ENCODE measurements around the gene MYDGF. TPM values are rescaled to one million over a fixed set of nuclear protein-coding genes. Genes with fewer than 3 reads are reported as not detected.

MYDGF gene
- total and polyA plus RNA-seq, 9 of the 15 experiments (the other 6 are each of a cell fraction or from before 2014, with no cell fraction given): 4.2 to 141 (median 82.1) TPM

GRCh38 chr19:4638828-4639530, 31.2 kb downstream of the MYDGF start, which contains the start of gene TNFAIP8L1 (continued):
- TF ChIP-seq ZNF518B (CRISPR knock-in tag; IDR thresholded peaks at IDR 0.05) (no peak), ZNF561 (CRISPR knock-in tag; conservative IDR thresholded peaks at IDR 0.05) (no peak), NCOA6 (IDR thresholded peaks at IDR 0.05) (no peak), ZNF124 (CRISPR knock-in tag; IDR thresholded peaks at IDR 0.05) (no peak), CHD1 (IDR thresholded peaks at IDR 0.05; ENCODE audit: low read length) (no peak), ESRRB (CRISPR knock-in tag; IDR thresholded peaks at IDR 0.05; ENCODE audit: borderline replicate concordance) (no peak), TRIM24 (IDR thresholded peaks at IDR 0.05) (peak in 1 of 2 experiments; percentile 63; a peak in 2 of 4 replicates), SAP30 (IDR thresholded peaks at IDR 0.05; ENCODE audit: borderline replicate concordance, insufficient read depth, low read depth, low read length, poor library complexity, severe bottlenecking) (peak; percentile 53), FOXP4 (CRISPR knock-in tag; IDR thresholded peaks at IDR 0.05; ENCODE audit: borderline replicate concordance) (no peak), MTF1 (CRISPR knock-in tag; IDR thresholded peaks at IDR 0.05; ENCODE audit: borderline replicate concordance) (no peak), HMGN3 (IDR thresholded peaks at IDR 0.05; ENCODE audit: borderline replicate concordance, extremely low read depth, insufficient read length, low read depth, low read length) (peak; percentile 59), HDAC8 (tag; IDR thresholded peaks at IDR 0.05) (no peak), CBX8 (IDR thresholded peaks at IDR 0.05; ENCODE audit: borderline replicate concordance, extremely low read depth, low read depth, low read length, poor library complexity, severe bottlenecking) (no peak), HLTF (IDR thresholded peaks at IDR 0.05) (no peak), ASH1L (IDR thresholded peaks at IDR 0.05; ENCODE audit: borderline replicate concordance, low read depth, partially characterized antibody) (peak; percentile 59), ZNF707 (CRISPR knock-in tag; conservative IDR thresholded peaks at IDR 0.05) (no peak), GATA2 (CRISPR knock-in tag; IDR thresholded peaks at IDR 0.05) (peak; percentile 39; the same call in 1 of the 2 replicates), SMARCC2 (IDR thresholded peaks at IDR 0.05; ENCODE audit: low read depth) (no peak), JUNB (CRISPR knock-in tag; conservative IDR thresholded peaks at IDR 0.05) (no peak), USF1 (CRISPR knock-in tag; IDR thresholded peaks at IDR 0.05) (peak; percentile 85), ZNF324 (CRISPR knock-in tag; IDR thresholded peaks at IDR 0.05) (no peak), KHSRP (IDR thresholded peaks at IDR 0.05) (no peak), SNRNP70 (optimal IDR thresholded peaks at IDR 0.05; ENCODE audit: low read depth, low read length) (no peak)

Measured in K562 (cell line).